Panc1 (cell line): ENCODE results near the gene PSD4.

Experiments used
- TCF7L2 ChIP-seq: IDR thresholded peaks from 2 replicates; pipeline ENCODE4 v1.6.1; 2011; ENCODE audit warnings: mild to moderate bottlenecking, low read depth, low read length, inconsistent platforms
- TF ChIP-seq, protein P1 (sequence below): fragments of 450-650 bp; IDR thresholded peaks from 2 replicates; pipeline ENCODE4 v1.5.1; 2017; ENCODE audit warnings: mild to moderate bottlenecking

- TF ChIP-seq, protein P1, sequence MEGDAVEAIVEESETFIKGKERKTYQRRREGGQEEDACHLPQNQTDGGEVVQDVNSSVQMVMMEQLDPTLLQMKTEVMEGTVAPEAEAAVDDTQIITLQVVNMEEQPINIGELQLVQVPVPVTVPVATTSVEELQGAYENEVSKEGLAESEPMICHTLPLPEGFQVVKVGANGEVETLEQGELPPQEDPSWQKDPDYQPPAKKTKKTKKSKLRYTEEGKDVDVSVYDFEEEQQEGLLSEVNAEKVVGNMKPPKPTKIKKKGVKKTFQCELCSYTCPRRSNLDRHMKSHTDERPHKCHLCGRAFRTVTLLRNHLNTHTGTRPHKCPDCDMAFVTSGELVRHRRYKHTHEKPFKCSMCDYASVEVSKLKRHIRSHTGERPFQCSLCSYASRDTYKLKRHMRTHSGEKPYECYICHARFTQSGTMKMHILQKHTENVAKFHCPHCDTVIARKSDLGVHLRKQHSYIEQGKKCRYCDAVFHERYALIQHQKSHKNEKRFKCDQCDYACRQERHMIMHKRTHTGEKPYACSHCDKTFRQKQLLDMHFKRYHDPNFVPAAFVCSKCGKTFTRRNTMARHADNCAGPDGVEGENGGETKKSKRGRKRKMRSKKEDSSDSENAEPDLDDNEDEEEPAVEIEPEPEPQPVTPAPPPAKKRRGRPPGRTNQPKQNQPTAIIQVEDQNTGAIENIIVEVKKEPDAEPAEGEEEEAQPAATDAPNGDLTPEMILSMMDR: no peak
- TF ChIP-seq TCF7L2: no peak
Measured at GRCh38 chr2:113219889-113220641, 46.3 kb downstream of the PSD4 start.
